C1 segment of cervical spinal cord (tissue), 14 donors: ENCODE data around the gene AP2A2.

Experiments used
- DNase-seq, 14 donors: peaks; one replicate each; lab custom pipeline; 2025; lab: John Stamatoyannopoulos, UW

Gene AP2A2

GRCh38 chr11:1054143-1055108 lies 128.8 kb downstream of the AP2A2 start:
- peak in 1 of 14 donors; percentile 60 for DNase-seq

- no peak for DNase-seq
These were observed 129.5 kb downstream of the AP2A2 start for GRCh38 chr11:1055109-1055703.

GRCh38 chr11:1055990-1056771 lies 130.5 kb downstream of the AP2A2 start:
- no peak for DNase-seq

GRCh38 chr11:1057806-1058205 lies 132.1 kb downstream of the AP2A2 start:
- DNase-seq = no peak

- no peak for DNase-seq
These were observed 134.1 kb downstream of the AP2A2 start for GRCh38 chr11:1059759-1060158.

GRCh38 chr11:1060410-1060809 lies 134.7 kb downstream of the AP2A2 start:
- no peak for DNase-seq

GRCh38 chr11:1060852-1061616 lies 135.4 kb downstream of the AP2A2 start:
- no peak for DNase-seq
